PC-3 (cell line): Measurements from ENCODE around the gene RPF1.

Experiments
- EZH2 ChIP-seq: fragments of 300-600 bp; sonication (generic); IDR thresholded peaks from one replicate; pipeline ENCODE4 v1.6.1; 2017; ENCODE audit warnings: antibody characterized with exemption, mild to moderate bottlenecking, low read length; ENCODE audit not compliant: unreplicated experiment
- EZH2phosphoT487 ChIP-seq: fragments of 300-600 bp; sonication (generic); IDR thresholded peaks from 2 replicates; pipeline ENCODE4 v1.6.1; 2018; ENCODE audit warnings: mild to moderate bottlenecking, antibody characterized with exemption, low read length, borderline replicate concordance
- TF ChIP-seq, protein P1 (sequence below): fragments of 300-600 bp; sonication (generic); conservative IDR thresholded peaks from 2 replicates; pipeline ENCODE4 v1.5.1; 2017; ENCODE audit warnings: antibody characterized with exemption, low read depth, mild to moderate bottlenecking, low read length

DNA sequence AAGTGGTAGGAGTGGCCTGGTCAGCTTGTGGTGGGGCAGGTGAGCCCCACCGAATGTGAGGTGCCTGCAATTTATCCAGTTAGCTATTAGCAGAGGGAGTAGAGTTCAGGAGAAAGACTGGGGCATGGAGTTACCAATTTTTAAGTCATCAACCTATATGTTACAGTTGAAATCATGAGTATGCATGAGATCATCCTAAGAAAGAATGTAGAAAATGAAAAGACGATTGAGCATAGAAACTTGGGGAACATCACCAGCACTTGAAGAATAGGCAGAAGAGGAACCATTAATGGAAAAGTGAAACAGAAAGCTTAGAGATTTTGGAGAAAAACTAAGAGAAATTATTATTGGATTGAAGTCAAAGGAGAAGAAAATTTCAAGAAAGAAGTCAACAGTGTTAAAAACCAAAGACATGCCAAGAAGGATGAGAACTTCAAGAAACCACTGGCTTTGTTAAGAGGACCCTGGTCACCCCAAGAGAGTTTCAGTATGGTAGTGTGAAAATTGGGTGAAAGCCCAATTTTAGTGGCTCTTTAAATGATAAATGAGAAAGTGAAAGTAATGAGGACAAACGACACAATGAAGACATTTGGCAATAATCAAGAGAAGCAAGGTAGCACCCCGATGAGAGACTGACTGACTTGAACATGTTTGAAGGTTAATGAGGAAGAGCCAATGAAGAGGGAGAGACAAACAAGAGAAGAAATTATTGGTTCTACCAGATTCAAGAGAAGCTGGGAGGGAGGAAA lies 44.1 kb upstream of the RPF1 start:
- no peak for TF ChIP-seq EZH2
- TF ChIP-seq, protein P1, sequence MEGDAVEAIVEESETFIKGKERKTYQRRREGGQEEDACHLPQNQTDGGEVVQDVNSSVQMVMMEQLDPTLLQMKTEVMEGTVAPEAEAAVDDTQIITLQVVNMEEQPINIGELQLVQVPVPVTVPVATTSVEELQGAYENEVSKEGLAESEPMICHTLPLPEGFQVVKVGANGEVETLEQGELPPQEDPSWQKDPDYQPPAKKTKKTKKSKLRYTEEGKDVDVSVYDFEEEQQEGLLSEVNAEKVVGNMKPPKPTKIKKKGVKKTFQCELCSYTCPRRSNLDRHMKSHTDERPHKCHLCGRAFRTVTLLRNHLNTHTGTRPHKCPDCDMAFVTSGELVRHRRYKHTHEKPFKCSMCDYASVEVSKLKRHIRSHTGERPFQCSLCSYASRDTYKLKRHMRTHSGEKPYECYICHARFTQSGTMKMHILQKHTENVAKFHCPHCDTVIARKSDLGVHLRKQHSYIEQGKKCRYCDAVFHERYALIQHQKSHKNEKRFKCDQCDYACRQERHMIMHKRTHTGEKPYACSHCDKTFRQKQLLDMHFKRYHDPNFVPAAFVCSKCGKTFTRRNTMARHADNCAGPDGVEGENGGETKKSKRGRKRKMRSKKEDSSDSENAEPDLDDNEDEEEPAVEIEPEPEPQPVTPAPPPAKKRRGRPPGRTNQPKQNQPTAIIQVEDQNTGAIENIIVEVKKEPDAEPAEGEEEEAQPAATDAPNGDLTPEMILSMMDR, result no peak
- TF ChIP-seq EZH2phosphoT487, result no peak
